ENCODE results near the gene MLIP. TPM values are rescaled to one million over a fixed set of nuclear protein-coding genes. Genes with fewer than 3 reads are reported as not detected.

MLIP gene
- total RNA-seq, 1 donor from 2014 or later, result not detected

DNA sequence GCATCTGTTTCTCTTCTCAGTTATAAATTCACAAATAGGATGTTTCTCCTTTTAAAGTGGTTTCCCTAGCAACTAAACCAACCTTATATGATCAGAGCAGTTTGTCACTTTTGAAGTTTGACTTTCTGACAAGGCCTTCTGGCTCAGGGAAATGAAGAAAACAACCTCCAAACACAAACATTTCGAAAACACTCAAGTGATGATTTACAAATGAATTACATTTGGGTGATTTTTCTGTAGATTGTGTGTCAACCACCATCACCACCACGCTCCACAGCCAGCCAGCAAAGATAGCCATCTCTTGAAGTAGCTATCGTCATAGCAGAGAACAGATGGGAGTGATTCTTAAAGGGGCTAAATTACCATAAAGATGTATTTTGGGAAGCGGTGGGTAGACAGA is 16.5 kb upstream of the MLIP start:
- TF ChIP-seq POLR2A (IDR thresholded peaks at IDR 0.05), result no peak
- Histone ChIP-seq H3K27ac (no peak overlapping the region), H3K4me3 (no peak overlapping the region), H3K27me3 (no peaks in the 10 kb centered on the region), H3K36me3 (no peaks in the 10 kb centered on the region), H3K4me1 (no peaks in the 10 kb centered on the region), H3K9me3 (no peaks in the 10 kb centered on the region)
- no peak for DNase-seq (ENCODE audit: extremely low spot score in 2 of 2)
- intact Hi-C loops (cut with DNase I), result no loop called here

DNA sequence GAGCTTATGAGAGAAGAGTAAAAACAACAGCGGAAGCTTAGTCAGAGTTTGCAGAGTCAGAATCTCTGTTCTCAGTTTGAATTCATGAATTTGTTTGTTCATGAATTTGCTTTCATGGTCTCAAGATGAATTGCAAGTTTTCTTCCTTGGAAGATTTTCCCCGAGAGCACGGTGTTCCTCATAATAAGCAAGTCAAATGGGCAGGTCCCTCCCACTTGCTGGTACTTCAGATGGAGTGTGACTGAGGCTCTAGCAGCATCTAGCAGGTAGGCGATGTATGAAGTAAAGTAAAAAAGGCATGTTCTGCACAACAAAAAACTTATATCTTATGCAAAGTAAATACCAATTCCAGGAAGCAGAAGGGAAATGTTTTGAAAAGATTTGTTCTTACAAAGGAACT is 15.5 kb upstream of the MLIP start:
- no peaks in the 10 kb centered on the region for H3K27me3 ChIP-seq
- intact Hi-C loops (cut with DNase I), result no loop called here
- H3K27ac ChIP-seq, result no peak overlapping the region
- no peak for DNase-seq (ENCODE audit: extremely low spot score in 2 of 2)
- no peaks in the 10 kb centered on the region for H3K9me3 ChIP-seq
- H3K4me3 ChIP-seq, result no peak overlapping the region
- no peaks in the 10 kb centered on the region for H3K36me3 ChIP-seq
- H3K4me1 ChIP-seq, result no peaks in the 10 kb centered on the region
- TF ChIP-seq, protein P1, sequence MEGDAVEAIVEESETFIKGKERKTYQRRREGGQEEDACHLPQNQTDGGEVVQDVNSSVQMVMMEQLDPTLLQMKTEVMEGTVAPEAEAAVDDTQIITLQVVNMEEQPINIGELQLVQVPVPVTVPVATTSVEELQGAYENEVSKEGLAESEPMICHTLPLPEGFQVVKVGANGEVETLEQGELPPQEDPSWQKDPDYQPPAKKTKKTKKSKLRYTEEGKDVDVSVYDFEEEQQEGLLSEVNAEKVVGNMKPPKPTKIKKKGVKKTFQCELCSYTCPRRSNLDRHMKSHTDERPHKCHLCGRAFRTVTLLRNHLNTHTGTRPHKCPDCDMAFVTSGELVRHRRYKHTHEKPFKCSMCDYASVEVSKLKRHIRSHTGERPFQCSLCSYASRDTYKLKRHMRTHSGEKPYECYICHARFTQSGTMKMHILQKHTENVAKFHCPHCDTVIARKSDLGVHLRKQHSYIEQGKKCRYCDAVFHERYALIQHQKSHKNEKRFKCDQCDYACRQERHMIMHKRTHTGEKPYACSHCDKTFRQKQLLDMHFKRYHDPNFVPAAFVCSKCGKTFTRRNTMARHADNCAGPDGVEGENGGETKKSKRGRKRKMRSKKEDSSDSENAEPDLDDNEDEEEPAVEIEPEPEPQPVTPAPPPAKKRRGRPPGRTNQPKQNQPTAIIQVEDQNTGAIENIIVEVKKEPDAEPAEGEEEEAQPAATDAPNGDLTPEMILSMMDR (IDR thresholded peaks at IDR 0.05), result no peak

DNA sequence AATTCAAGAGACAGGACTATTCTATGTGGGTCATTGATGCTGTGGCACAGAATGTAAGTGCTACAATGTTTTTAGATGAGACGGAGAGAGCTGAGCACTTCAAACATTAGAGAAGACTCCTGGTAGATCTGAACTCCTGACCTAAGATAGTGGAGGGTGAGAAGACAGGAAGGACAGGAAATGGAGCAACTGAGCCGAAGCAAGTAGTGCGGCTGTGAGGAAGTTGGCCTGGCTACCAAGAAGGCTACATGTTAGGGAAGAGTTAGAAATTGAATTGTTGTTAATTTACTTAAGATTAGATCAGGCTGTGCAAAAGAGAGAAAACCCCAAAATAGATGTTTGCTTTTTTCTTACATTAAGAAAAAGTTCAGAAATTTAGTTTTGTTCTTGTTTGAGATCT is 14.4 kb upstream of the MLIP start:
- H3K9me3 ChIP-seq, result no peaks in the 10 kb centered on the region
- H3K27me3 ChIP-seq, result no peaks in the 10 kb centered on the region
- TF ChIP-seq, protein P1 (IDR thresholded peaks at IDR 0.05), result no peak
- no peak for TF ChIP-seq POLR2AphosphoS5 (IDR thresholded peaks at IDR 0.05; ENCODE audit: insufficient read depth in 1 of 2, low read depth in 1 of 2)
- H3K4me1 ChIP-seq, result no peaks in the 10 kb centered on the region
- H3K27ac ChIP-seq, result no peak overlapping the region
- intact Hi-C loops (cut with DNase I), result no loop called here
- H3K36me3 ChIP-seq, result no peaks in the 10 kb centered on the region
- H3K4me3 ChIP-seq, result no peak overlapping the region
- DNase-seq (ENCODE audit: extremely low spot score in 2 of 2), result no peak

DNA sequence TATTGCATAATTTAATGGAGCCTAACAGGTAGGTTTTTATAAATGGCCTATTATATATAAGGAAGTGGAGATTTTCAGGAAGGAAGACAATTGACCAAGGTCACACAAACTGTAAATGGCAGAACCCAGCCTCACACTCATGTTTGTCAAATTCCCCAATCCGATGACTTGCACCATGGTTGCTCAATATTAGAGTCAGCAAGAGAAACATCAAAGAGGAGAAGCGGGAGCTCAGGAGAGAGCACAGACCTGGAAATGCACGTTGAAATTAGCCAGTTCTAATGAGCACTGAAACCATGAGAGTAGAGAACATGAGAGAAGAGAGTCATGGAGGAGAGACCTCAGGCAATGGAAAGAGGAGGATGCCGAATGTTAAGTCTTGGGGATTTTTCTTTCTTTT is 13.5 kb upstream of the MLIP start:
- Histone ChIP-seq H3K9me3 (no peaks in the 10 kb centered on the region), H3K27ac (no peak overlapping the region), H3K36me3 (no peaks in the 10 kb centered on the region), H3K4me3 (no peak overlapping the region), H3K4me1 (no peaks in the 10 kb centered on the region), H3K27me3 (no peaks in the 10 kb centered on the region)
- DNase-seq (ENCODE audit: extremely low spot score in 2 of 2), result no peak
- intact Hi-C loops (cut with DNase I), result no loop called here
- no peak for TF ChIP-seq POLR2A (IDR thresholded peaks at IDR 0.05)

DNA sequence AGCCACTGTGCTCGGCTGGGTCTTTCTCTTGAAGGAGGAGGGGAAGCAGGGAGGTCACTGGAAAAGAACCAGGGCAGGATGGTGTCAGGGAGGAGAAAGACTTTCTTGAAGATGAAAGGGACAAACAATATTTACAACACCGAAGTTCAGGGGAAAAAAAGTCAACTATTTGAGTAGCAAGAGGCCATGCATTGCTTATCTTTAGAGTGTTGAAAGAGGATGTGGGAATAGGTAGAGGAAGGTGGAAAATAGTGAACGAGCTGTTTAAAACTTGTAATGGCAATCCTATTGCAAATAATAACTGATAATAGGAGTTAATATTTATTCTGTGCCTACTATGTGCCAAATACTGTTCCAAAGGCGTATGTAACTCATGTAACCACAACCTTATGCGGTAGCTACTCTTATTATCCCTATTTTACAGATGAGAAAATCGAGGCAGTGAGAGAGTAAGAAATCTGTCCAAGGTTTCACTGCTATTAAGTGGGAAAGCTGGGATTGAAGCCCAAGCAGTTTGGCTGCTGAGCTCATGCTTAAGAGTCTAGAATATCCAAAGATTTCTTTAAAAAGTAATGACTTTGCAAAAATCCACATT is 12.7 kb upstream of the MLIP start:
- no peak overlapping the region for H3K27ac ChIP-seq
- H3K9me3 ChIP-seq, result no peaks in the 10 kb centered on the region
- no peaks in the 10 kb centered on the region for H3K4me1 ChIP-seq
- no peak overlapping the region for H3K4me3 ChIP-seq
- intact Hi-C loops (cut with DNase I), result no loop called here
- DNase-seq (ENCODE audit: extremely low spot score in 2 of 2), result no peak
- TF ChIP-seq POLR2A (IDR thresholded peaks at IDR 0.05), result no peak
- TF ChIP-seq, protein P1 (IDR thresholded peaks at IDR 0.05), result no peak
- H3K36me3 ChIP-seq, result no peaks in the 10 kb centered on the region
- no peaks in the 10 kb centered on the region for H3K27me3 ChIP-seq

DNA sequence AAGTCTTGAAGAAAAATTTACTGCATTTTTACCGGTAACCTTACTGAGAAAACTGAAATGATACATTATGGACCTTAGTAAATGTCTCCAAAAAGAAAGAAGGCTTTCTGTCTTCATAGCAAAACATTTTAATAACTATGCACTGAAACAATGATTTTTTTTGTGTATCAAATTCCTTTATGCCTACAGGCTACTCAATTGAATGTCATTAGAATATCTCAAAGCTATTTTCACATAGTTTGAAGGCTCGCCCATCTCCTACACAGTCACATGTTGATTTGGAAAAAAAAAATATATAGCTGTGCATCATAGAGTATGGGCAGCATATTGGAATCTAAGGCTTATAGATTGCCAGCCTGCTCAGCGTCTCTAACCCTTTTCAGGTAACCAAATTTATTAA is 12.0 kb upstream of the MLIP start:
- TF ChIP-seq POLR2AphosphoS5 (IDR thresholded peaks at IDR 0.05; ENCODE audit: insufficient read depth in 1 of 2, low read depth in 1 of 2), result no peak
- TF ChIP-seq, protein P1 (IDR thresholded peaks at IDR 0.05), result no peak
- TF ChIP-seq POLR2A (IDR thresholded peaks at IDR 0.05), result no peak
- no peaks in the 10 kb centered on the region for H3K4me1 ChIP-seq
- H3K27me3 ChIP-seq, result no peaks in the 10 kb centered on the region
- intact Hi-C loops (cut with DNase I), result no loop called here
- no peaks in the 10 kb centered on the region for H3K36me3 ChIP-seq
- H3K27ac ChIP-seq, result no peak overlapping the region
- no peaks in the 10 kb centered on the region for H3K9me3 ChIP-seq
- H3K4me3 ChIP-seq, result no peak overlapping the region
- DNase-seq (ENCODE audit: extremely low spot score in 2 of 2), result no peak

Data from vagina (tissue), 2 donors.